ENCODE measurements around the gene MICU2.

- TF ChIP-seq CTCF (IDR thresholded peaks at IDR 0.05; ENCODE audit: insufficient read depth, low read length, poor library complexity, severe bottlenecking) = no peak
- TF ChIP-seq EZH2phosphoT487 (conservative IDR thresholded peaks at IDR 0.05; ENCODE audit: low read length) = no peak
Observed at GRCh38 chr13:21615427-21615826, 11.5 kb upstream of the MICU2 start.
